ENCODE measurements around the gene FTL.

The FTL gene

DNA sequence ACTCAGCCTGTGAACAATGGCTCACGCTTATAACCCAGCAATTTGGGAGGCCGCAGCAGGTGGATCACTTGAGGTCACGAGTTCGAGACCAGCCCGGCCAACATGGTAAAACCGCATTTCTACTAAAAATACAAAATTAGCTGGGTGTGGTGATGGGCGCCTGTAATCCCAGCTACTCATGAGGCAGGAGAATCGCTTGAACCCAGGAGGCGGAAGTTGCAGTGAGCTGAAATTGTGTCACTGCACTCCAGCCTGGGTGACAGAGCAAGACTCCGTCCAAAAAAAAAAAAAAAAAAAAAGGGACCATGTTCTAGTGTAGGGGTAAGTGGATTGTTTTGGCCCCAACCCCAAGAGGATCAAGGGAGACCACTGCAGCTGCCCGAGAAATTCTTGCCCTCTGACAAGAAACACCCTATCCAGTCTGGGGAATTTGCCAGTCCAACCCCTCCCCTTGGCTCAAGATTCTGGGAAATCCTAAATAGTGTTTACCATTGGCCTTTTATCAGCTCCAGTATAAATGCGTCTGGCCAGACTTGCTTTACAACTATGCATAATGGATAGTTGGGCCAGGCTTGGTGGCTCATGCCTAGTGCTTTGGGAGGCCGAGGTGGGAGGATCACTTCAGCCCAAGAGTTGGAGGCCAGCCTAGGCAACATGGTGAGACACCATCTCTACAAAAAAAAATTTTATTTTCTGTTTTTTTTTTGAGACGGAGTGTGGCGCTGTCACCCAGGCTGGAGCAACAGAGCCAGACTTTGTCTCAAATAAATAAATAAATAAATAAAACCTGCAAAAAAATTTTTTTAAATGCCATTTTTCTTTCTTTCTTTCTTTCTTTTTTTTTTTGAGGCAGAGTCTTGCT lies 36.7 kb upstream of the FTL start:
- no peak overlapping the region for H3K27ac ChIP-seq (ENCODE audit: low read depth, low read length)
- TF ChIP-seq EZH2phosphoT487 (IDR thresholded peaks at IDR 0.05; ENCODE audit: borderline replicate concordance, low read length), result no peak
- TF ChIP-seq, protein P1, sequence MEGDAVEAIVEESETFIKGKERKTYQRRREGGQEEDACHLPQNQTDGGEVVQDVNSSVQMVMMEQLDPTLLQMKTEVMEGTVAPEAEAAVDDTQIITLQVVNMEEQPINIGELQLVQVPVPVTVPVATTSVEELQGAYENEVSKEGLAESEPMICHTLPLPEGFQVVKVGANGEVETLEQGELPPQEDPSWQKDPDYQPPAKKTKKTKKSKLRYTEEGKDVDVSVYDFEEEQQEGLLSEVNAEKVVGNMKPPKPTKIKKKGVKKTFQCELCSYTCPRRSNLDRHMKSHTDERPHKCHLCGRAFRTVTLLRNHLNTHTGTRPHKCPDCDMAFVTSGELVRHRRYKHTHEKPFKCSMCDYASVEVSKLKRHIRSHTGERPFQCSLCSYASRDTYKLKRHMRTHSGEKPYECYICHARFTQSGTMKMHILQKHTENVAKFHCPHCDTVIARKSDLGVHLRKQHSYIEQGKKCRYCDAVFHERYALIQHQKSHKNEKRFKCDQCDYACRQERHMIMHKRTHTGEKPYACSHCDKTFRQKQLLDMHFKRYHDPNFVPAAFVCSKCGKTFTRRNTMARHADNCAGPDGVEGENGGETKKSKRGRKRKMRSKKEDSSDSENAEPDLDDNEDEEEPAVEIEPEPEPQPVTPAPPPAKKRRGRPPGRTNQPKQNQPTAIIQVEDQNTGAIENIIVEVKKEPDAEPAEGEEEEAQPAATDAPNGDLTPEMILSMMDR (IDR thresholded peaks at IDR 0.05; ENCODE audit: low read depth, low read length, poor library complexity, severe bottlenecking), result no peak
- no peak overlapping the region for H3K4me3 ChIP-seq (ENCODE audit: low read length)

DNA sequence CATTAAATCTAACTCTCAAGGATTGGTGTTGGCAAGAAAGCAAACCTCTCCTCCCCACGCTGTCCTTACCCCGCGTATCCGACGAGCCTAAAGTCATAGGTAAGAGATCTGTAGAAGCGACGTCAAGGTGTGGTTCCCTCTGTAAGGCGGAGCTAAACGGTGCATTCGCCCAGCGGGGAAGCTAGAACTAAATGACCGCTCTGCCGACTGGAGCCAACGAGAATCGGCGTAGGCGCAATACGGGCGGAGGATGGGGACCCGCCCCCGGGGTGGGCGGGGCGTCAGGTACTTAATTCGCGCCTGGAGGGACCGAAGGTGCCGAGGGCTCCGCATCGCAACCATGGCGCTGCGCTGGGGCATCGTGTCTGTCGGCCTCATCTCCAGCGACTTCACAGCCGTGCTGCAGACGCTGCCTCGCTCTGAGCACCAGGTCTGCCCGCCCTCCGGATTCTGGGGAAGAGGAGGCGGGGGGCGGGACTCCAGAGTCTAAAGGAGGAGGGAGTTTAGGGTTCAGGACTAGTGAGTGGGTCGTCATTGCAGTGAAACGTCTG lies 31.7 kb upstream of the FTL start, which contains the start of gene DHDH:
Gene DHDH, plus strand, starts transcription at position 318 of the 551 bp plus-strand sequence. Its CDS starts 23 bp downstream, at position 341.
- Histone ChIP-seq H3F3A (ENCODE audit: control insufficient read depth, insufficient read depth) (peaks cover 10% of the 10 kb centered on the region), H3K4me3 (ENCODE audit: low read length) (peak within 1 kb of the TSS; percentile 79), H3K79me2 (ENCODE audit: control insufficient read depth, low read length) (no peaks in the 10 kb centered on the region), H3K4me2 (ENCODE audit: low read length) (peak within 1 kb of the TSS; percentile 95), H3K9me3 (ENCODE audit: control insufficient read depth, insufficient read depth, low read length) (no peaks in the 10 kb centered on the region), H3K27me3 (ENCODE audit: control insufficient read depth, low read length) (peaks cover 3% of the 10 kb centered on the region; the same call in 1 of the 2 replicates), H3K27ac (ENCODE audit: low read depth, low read length) (no peak within 1 kb of the TSS), H3K36me3 (ENCODE audit: control insufficient read depth, low read length) (no peaks in the 10 kb centered on the region), H3K9me2 (replicated peaks; ENCODE audit: control insufficient read depth, low read length) (no peaks in the 10 kb centered on the region), H4K20me1 (ENCODE audit: control insufficient read depth, insufficient read depth, low read depth, low read length) (no peaks in the 10 kb centered on the region), H3K4me1 (ENCODE audit: control insufficient read depth, low read length) (peaks cover 15% of the 10 kb centered on the region)
- TF ChIP-seq, protein P1 (IDR thresholded peaks at IDR 0.05; ENCODE audit: low read depth, low read length, poor library complexity, severe bottlenecking), result no peak
- TF ChIP-seq EZH2phosphoT487 (IDR thresholded peaks at IDR 0.05; ENCODE audit: borderline replicate concordance, low read length), result no peak

More for the DNA sequence above, 36.7 kb upstream of the FTL start:
- Histone ChIP-seq H3K9me3 (ENCODE audit: control insufficient read depth, insufficient read depth, low read length) (no peaks in the 10 kb centered on the region), H3K4me2 (ENCODE audit: low read length) (no peak overlapping the region), H3F3A (ENCODE audit: control insufficient read depth, insufficient read depth) (peaks cover 8% of the 10 kb centered on the region), H3K9me2 (replicated peaks; ENCODE audit: control insufficient read depth, low read length) (no peaks in the 10 kb centered on the region), H3K4me1 (ENCODE audit: control insufficient read depth, low read length) (peaks cover 7% of the 10 kb centered on the region), H3K79me2 (ENCODE audit: control insufficient read depth, low read length) (no peaks in the 10 kb centered on the region), H4K20me1 (ENCODE audit: control insufficient read depth, insufficient read depth, low read depth, low read length) (no peaks in the 10 kb centered on the region), H3K27me3 (ENCODE audit: control insufficient read depth, low read length) (peaks cover 3% of the 10 kb centered on the region; the same call in 1 of the 2 replicates), H3K36me3 (ENCODE audit: control insufficient read depth, low read length) (no peaks in the 10 kb centered on the region)

DNA sequence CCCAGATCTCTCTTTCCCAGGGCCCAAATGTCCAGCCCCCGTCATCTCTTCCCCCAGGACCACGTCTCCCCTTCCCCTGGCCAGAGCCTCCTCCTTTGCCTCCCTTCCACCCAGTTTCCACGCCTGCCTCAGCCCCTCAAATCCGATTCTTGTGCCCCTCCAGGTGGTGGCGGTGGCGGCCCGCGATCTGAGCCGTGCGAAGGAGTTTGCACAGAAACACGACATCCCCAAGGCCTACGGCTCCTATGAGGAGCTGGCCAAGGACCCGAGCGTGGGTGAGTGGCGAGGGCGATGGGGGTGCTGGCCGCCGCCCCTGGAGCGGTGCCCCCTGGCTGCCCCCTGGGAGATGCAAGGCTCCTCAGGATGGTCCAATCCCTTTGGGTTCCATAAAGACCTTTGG lies 30.3 kb upstream of the FTL start:
- peaks cover 15% of the 10 kb centered on the region for H3K4me1 ChIP-seq (ENCODE audit: control insufficient read depth, low read length)
- H3K9me3 ChIP-seq (ENCODE audit: control insufficient read depth, insufficient read depth, low read length), result no peaks in the 10 kb centered on the region
- no peaks in the 10 kb centered on the region for H3K9me2 ChIP-seq (replicated peaks; ENCODE audit: control insufficient read depth, low read length)
- peaks cover 10% of the 10 kb centered on the region for H3F3A ChIP-seq (ENCODE audit: control insufficient read depth, insufficient read depth)
- TF ChIP-seq, protein P1 (IDR thresholded peaks at IDR 0.05; ENCODE audit: low read depth, low read length, poor library complexity, severe bottlenecking), result no peak
- H4K20me1 ChIP-seq (ENCODE audit: control insufficient read depth, insufficient read depth, low read depth, low read length), result no peaks in the 10 kb centered on the region
- no peaks in the 10 kb centered on the region for H3K79me2 ChIP-seq (ENCODE audit: control insufficient read depth, low read length)
- no peak overlapping the region for H3K4me3 ChIP-seq (ENCODE audit: low read length)
- no peak overlapping the region for H3K4me2 ChIP-seq (ENCODE audit: low read length)
- no peak overlapping the region for H3K27ac ChIP-seq (ENCODE audit: low read depth, low read length)
- H3K36me3 ChIP-seq (ENCODE audit: control insufficient read depth, low read length), result no peaks in the 10 kb centered on the region
- H3K27me3 ChIP-seq (ENCODE audit: control insufficient read depth, low read length), result peaks cover 3% of the 10 kb centered on the region; the same call in 1 of the 2 replicates
